HG03066 (cell line): ENCODE data around the gene TRPT1.
A peak's percentile ranks its signal among the peaks of the same experiment; 100 is the strongest.

Experiments used
- ATAC-seq: cut with Tn5 transposase; IDR thresholded peaks from one replicate; pipeline ENCODE4 v1.9.1; 2021; ENCODE audit warnings: low read depth; ENCODE audit not compliant: unreplicated experiment

TRPT1 gene

GRCh38 chr11:64245797-64246620, 20.0 kb upstream of the TRPT1 start:
- ATAC-seq: no peak

GRCh38 chr11:64245401-64245796, 19.4 kb upstream of the TRPT1 start:
- no peak for ATAC-seq

GRCh38 chr11:64244966-64245365, 19.0 kb upstream of the TRPT1 start:
- no peak for ATAC-seq

GRCh38 chr11:64244107-64244506, 18.1 kb upstream of the TRPT1 start:
- ATAC-seq: no peak

GRCh38 chr11:64243236-64243854, 17.4 kb upstream of the TRPT1 start:
- no peak for ATAC-seq

GRCh38 chr11:64241491-64242374, 15.7 kb upstream of the TRPT1 start:
- peak; percentile 8 for ATAC-seq

- peak; percentile 64 for ATAC-seq
These were observed 15.2 kb upstream of the TRPT1 start for GRCh38 chr11:64241241-64241490.

GRCh38 chr11:64240435-64241240, 14.7 kb upstream of the TRPT1 start, which contains the start of gene FKBP2:
TSS of gene FKBP2 (plus strand) at chr11:64241095. CDS start at chr11:64242388, 1,293 bp downstream.
- ATAC-seq: peak; percentile 48

GRCh38 chr11:64239662-64240434, 13.9 kb upstream of the TRPT1 start:
- ATAC-seq: no peak

- ATAC-seq: no peak
These were observed 13.0 kb upstream of the TRPT1 start for GRCh38 chr11:64238999-64239398.

- ATAC-seq: no peak
These were observed 12.1 kb upstream of the TRPT1 start for GRCh38 chr11:64238076-64238475.

GRCh38 chr11:64237484-64237951, 11.5 kb upstream of the TRPT1 start:
- no peak for ATAC-seq

GRCh38 chr11:64235437-64236161, 9.6 kb upstream of the TRPT1 start:
- ATAC-seq: no peak

- ATAC-seq: no peak
These were observed 8.8 kb upstream of the TRPT1 start for GRCh38 chr11:64234647-64235379.

GRCh38 chr11:64233913-64234586, 8.1 kb upstream of the TRPT1 start, which contains the start of gene VEGFB:
TSS of gene VEGFB (plus strand) at chr11:64234584. CDS start at chr11:64234834, 250 bp downstream.
- no peak for ATAC-seq

- no peak for ATAC-seq
These were observed 7.0 kb upstream of the TRPT1 start for GRCh38 chr11:64232967-64233315.

GRCh38 chr11:64232182-64232966, 6.4 kb upstream of the TRPT1 start:
- ATAC-seq: no peak
